HFF-Myc (cell line): ENCODE results near the gene SNAPC3.

Source experiments
- DNase-seq: peaks from one replicate; pipeline ENCODE4 v3.0.0-alpha.2; 2011; ENCODE audit warnings: low read depth; ENCODE audit errors: extremely low read depth
- H3K4me3 ChIP-seq: replicated peaks from 2 replicates; pipeline ENCODE4 v1.5.1; 2011; ENCODE audit warnings: low read depth, mild to moderate bottlenecking, control low read depth, low read length
- CTCF ChIP-seq: IDR thresholded peaks from 2 replicates; pipeline ENCODE4 v1.5.1; 2012; ENCODE audit warnings: mild to moderate bottlenecking, low read depth, low read length, control low read depth; ENCODE audit errors: missing control alignments

The SNAPC3 gene

GRCh38 chr9:15469406-15469805, 46.7 kb downstream of the SNAPC3 start:
- H3K4me3 ChIP-seq = no peak overlapping the region
- TF ChIP-seq CTCF = no peak
- peak; percentile 1 for DNase-seq

GRCh38 chr9:15469862-15470261, 47.2 kb downstream of the SNAPC3 start:
- no peak for TF ChIP-seq CTCF
- no peak overlapping the region for H3K4me3 ChIP-seq
- no peak for DNase-seq

- no peak overlapping the region for H3K4me3 ChIP-seq
- TF ChIP-seq CTCF = no peak
- no peak for DNase-seq
Measured at GRCh38 chr9:15475923-15476536, 53.4 kb downstream of the SNAPC3 start.

- no peak for TF ChIP-seq CTCF
- no peak overlapping the region for H3K4me3 ChIP-seq
- no peak for DNase-seq
Measured at GRCh38 chr9:15480028-15480427, 57.4 kb downstream of the SNAPC3 start.

- DNase-seq = no peak
- TF ChIP-seq CTCF = no peak
- no peak overlapping the region for H3K4me3 ChIP-seq
Measured at GRCh38 chr9:15482146-15482545, 59.5 kb downstream of the SNAPC3 start.

- TF ChIP-seq CTCF = no peak
- no peak overlapping the region for H3K4me3 ChIP-seq
- DNase-seq = no peak
Measured at GRCh38 chr9:15484802-15485201, 62.1 kb downstream of the SNAPC3 start.
